Superior temporal gyrus (tissue), 1 donor: Measurements from ENCODE around the gene ISCA1.

Experiments used
- DNase-seq: peaks from one replicate; pipeline ENCODE4 v3.0.0-alpha.2; 2016; ENCODE audit errors: extremely low spot score

Gene ISCA1

GRCh38 chr9:86230858-86231257, 51.5 kb downstream of the ISCA1 start:
- no peak for DNase-seq

- no peak for DNase-seq
Observed at GRCh38 chr9:86222667-86223066, 59.7 kb downstream of the ISCA1 start.

- DNase-seq: no peak
Observed at GRCh38 chr9:86219606-86220005, 62.7 kb downstream of the ISCA1 start.

- DNase-seq: no peak
Observed at GRCh38 chr9:86217076-86217755, 65.1 kb downstream of the ISCA1 start.
